HepG2 (cell line): Measurements from ENCODE around the gene CARD19. TPM values are rescaled to one million over a fixed set of nuclear protein-coding genes. Genes with fewer than 3 reads are reported as not detected.

Experiments used
- GABPA ChIP-seq, 2 experiments: IDR thresholded peaks; 2 replicates each; pipeline ENCODE4 v1.6.1; 2011 to 2016; ENCODE audit warnings: low read depth in 2 of 2, low read length in 1 of 2, missing biosample characterization in 1 of 2, missing genetic modification characterization in 1 of 2
- MAZ ChIP-seq, 2 experiments: sonication (generic) in 1 of 2; formaldehyde crosslinking in 1 of 2; IDR thresholded peaks; 2 replicates each; pipeline versions ENCODE4 v1.5.0 to v1.6.1; 2012 to 2020; ENCODE audit warnings: low read depth in 2 of 2, mild to moderate bottlenecking in 2 of 2, borderline replicate concordance in 1 of 2, improper control_type of control experiment in 1 of 2, low read length in 1 of 2, missing genetic modification reagents in 1 of 2, moderate library complexity in 1 of 2
- NFIC ChIP-seq: IDR thresholded peaks from 2 replicates; pipeline ENCODE4 v1.6.1; 2012; ENCODE audit warnings: mild to moderate bottlenecking, low read length, inconsistent platforms
- TGIF2 ChIP-seq: IDR thresholded peaks from 2 replicates; pipeline ENCODE4 v1.6.1; 2016; ENCODE audit warnings: control low read depth, missing compliant biosample characterization
- ZFP82 ChIP-seq: sonication (generic); formaldehyde crosslinking; IDR thresholded peaks from 2 replicates; pipeline ENCODE4 v1.5.1; 2020; ENCODE audit warnings: mild to moderate bottlenecking, missing genetic modification reagents, borderline replicate concordance
- ZNF318 ChIP-seq: sonication (generic); formaldehyde crosslinking; IDR thresholded peaks from 2 replicates; pipeline ENCODE4 v1.4.0; 2020; ENCODE audit warnings: mild to moderate bottlenecking, missing genetic modification reagents
- ZNF563 ChIP-seq: sonication (generic); formaldehyde crosslinking; IDR thresholded peaks from 2 replicates; pipeline ENCODE4 v1.8.0; 2022; ENCODE audit warnings: mild to moderate bottlenecking, moderate library complexity, missing genetic modification reagents
- ZNF646 ChIP-seq: sonication (generic); formaldehyde crosslinking; IDR thresholded peaks from 2 replicates; pipeline ENCODE4 v1.9.0; 2021; ENCODE audit warnings: mild to moderate bottlenecking, missing genetic modification reagents
- ZNF678 ChIP-seq: sonication (generic); formaldehyde crosslinking; IDR thresholded peaks from 2 replicates; pipeline ENCODE4 v1.4.0; 2020; ENCODE audit warnings: mild to moderate bottlenecking, missing genetic modification reagents
- polyA plus RNA-seq, 8 experiments: library from polyadenylated mRNA; depleted of rRNA in 3 of 8; stranded (reverse) in 7 of 8; unstranded in 1 of 8; fragments of >200 nt; fragmentation: Illumina TruSeq in 4 of 8; extraction: Trizol in 4 of 8; gene quantifications; 2 replicates each; pipeline versions ENCODE4 v1.2.1 to v1.2.3, GENCODE V29; 2011 to 2016; ENCODE audit warnings: low read depth in 4 of 8, missing spikeins in 1 of 8, mixed read lengths in 1 of 8; ENCODE audit not compliant: insufficient read depth in 1 of 8
- total RNA-seq, 5 experiments: library from RNA; depleted of rRNA; stranded (reverse); fragments of >200 nt; fragmentation: Illumina TruSeq; extraction: Trizol; gene quantifications; 2 replicates each; pipeline ENCODE4 v1.2.3, GENCODE V29; 2016; ENCODE audit warnings: low read depth in 1 of 5

CARD19 gene
- total and polyA plus RNA-seq, 2 of the 13 experiments (the other 11 are each of a cell fraction or from before 2014, with no cell fraction given) = 18.4 to 47.2 TPM

DNA sequence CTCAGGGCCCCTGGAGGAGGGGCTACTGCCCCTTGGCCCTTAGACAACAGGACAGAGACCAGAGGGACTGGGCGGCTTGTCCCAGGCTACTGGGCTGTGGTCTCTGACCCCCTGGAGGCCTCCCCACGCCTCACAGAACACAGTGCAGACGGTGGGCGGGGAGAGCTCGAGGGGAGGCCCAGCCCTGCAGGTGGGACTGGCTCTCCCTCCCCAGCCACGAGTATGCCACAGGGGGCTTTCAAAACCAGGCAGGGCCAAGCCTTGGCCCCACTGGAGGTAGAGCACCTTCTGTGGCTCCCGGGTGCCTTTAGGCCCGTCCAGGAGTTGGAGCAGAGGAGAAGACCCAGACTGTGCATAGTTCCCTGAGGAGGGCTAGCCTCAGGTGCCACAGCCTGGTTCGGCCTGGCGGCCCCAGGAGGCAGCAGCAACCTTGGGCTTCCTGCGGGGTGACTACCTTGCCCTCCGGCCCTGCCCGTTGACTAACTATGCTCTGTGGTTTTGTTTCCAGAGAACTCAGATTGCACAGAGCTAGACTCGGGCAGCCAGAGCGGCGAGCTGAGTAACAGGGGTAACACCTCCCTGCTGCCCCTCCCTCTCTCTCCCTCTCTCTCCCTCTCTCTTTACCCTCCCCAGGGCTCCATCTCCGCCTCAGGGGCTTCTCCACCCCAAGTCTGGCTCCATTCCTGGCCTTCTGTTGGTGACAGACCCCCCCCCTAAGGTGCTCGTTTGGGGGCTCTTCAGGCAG lies 15.5 kb downstream of the CARD19 start (continued):
- TF ChIP-seq ZFP82 (CRISPR knock-in tag) (0 out of 2 replicates have a peak, but pooled peaks have one; percentile 55), ZNF318 (CRISPR knock-in tag) (no peak), ZNF678 (CRISPR knock-in tag) (no peak), ZNF563 (CRISPR knock-in tag) (no peak; the same call in 1 of the 2 replicates), TGIF2 (CRISPR knock-in tag) (0 out of 2 replicates have a peak, but pooled peaks have one; percentile 20), MAZ (IDR thresholded peaks at IDR 0.05; ENCODE audit: borderline replicate concordance, low read depth, low read length) (no peak), MAZ (CRISPR knock-in tag; IDR thresholded peaks at IDR 0.05; ENCODE audit: low read depth) (0 out of 2 replicates have a peak, but pooled peaks have one; percentile 8), GABPA (IDR thresholded peaks at IDR 0.05; ENCODE audit: low read depth, low read length) (no peak), GABPA (CRISPR knock-in tag; IDR thresholded peaks at IDR 0.05; ENCODE audit: low read depth) (0 out of 2 replicates have a peak, but pooled peaks have one; percentile 8), ZNF646 (CRISPR knock-in tag) (no peak), NFIC (no peak)
